ENCODE results near the gene ADAM22.
"Not testable (repeated sequence)": the region's sequence is repeated elsewhere in the genome, so short reads cannot be mapped to it uniquely, and the experiment has no call there.

The ADAM22 gene

GRCh38 chr7:87933953-87934698 lies at the start of gene ADAM22:
ADAM22 (plus strand) TSS chr7:87934251; CDS start chr7:87934466, 215 bp downstream.
- peak; percentile 90 for DNase-seq

GRCh38 chr7:87885018-87885417 lies 49.0 kb upstream of the ADAM22 start:
- no peak for DNase-seq

- DNase-seq, result no peak
These were observed 47.2 kb upstream of the ADAM22 start for GRCh38 chr7:87886875-87887274.

GRCh38 chr7:87895363-87895762 lies 38.7 kb upstream of the ADAM22 start:
- DNase-seq, result no peak

- no peak for DNase-seq
These were observed 34.8 kb upstream of the ADAM22 start for GRCh38 chr7:87899255-87899654.

- not testable (repeated sequence) for DNase-seq
These were observed 26.7 kb upstream of the ADAM22 start for GRCh38 chr7:87907136-87907906.

GRCh38 chr7:87908814-87909213 lies 25.2 kb upstream of the ADAM22 start:
- not testable (repeated sequence) for DNase-seq

- DNase-seq, result no peak
These were observed 21.9 kb upstream of the ADAM22 start for GRCh38 chr7:87912121-87912520.

- no peak for DNase-seq
These were observed 15.3 kb upstream of the ADAM22 start for GRCh38 chr7:87918740-87919139.

- DNase-seq, result no peak
These were observed 14.2 kb upstream of the ADAM22 start for GRCh38 chr7:87919875-87920274.

- no peak for DNase-seq
These were observed 13.5 kb upstream of the ADAM22 start for GRCh38 chr7:87920578-87920977.

GRCh38 chr7:87922759-87923395 lies 11.2 kb upstream of the ADAM22 start:
- DNase-seq, result not testable (repeated sequence)

GRCh38 chr7:87926581-87927461 lies 7.2 kb upstream of the ADAM22 start:
- DNase-seq, result peak; percentile 35

- DNase-seq, result no peak
These were observed 472 bp upstream of the ADAM22 start for GRCh38 chr7:87933605-87933952.

GRCh38 chr7:87934699-87935383 lies 790 bp downstream of the ADAM22 start:
- DNase-seq, result peak; percentile 40

GRCh38 chr7:87935384-87935706 lies 1.3 kb downstream of the ADAM22 start:
- no peak for DNase-seq

GRCh38 chr7:87941138-87941537 lies 7.1 kb downstream of the ADAM22 start:
- no peak for DNase-seq

- no peak for DNase-seq
These were observed 10.5 kb downstream of the ADAM22 start for GRCh38 chr7:87944547-87944946.

GRCh38 chr7:87945926-87946325 lies 11.9 kb downstream of the ADAM22 start:
- not testable (repeated sequence) for DNase-seq

GRCh38 chr7:87948371-87948770 lies 14.3 kb downstream of the ADAM22 start:
- no peak for DNase-seq

- no peak for DNase-seq
These were observed 25.3 kb downstream of the ADAM22 start for GRCh38 chr7:87959336-87959735.

GRCh38 chr7:87960239-87960638 lies 26.2 kb downstream of the ADAM22 start:
- no peak for DNase-seq
